Nephron (organoid): ENCODE measurements around the gene PTPRE.

Experiments used
- H3K27ac Mint-ChIP-seq, 3 experiments: 2 replicates each; pipeline ENCODE4 v1.8.0; 2020; ENCODE audit warnings: mixed read lengths in 3 of 3, mild to moderate bottlenecking in 2 of 3, moderate library complexity in 1 of 3
- H3K27me3 Mint-ChIP-seq: 2 replicates; pipeline ENCODE4 v1.8.0; 2021; ENCODE audit warnings: low read depth, mild to moderate bottlenecking, moderate library complexity, mixed read lengths
- H3K36me3 Mint-ChIP-seq: 2 replicates; pipeline ENCODE4 v1.8.0; 2020; ENCODE audit warnings: low read depth, mixed read lengths
- H3K4me1 Mint-ChIP-seq: 2 replicates; pipeline ENCODE4 v1.8.0; 2020; ENCODE audit warnings: mixed read lengths
- H3K4me3 Mint-ChIP-seq, 3 experiments: 2 replicates each; pipeline ENCODE4 v1.8.0; 2020; ENCODE audit warnings: mild to moderate bottlenecking in 3 of 3, mixed read lengths in 3 of 3, moderate library complexity in 2 of 3
- H3K9me3 Mint-ChIP-seq: 2 replicates; pipeline ENCODE4 v1.8.0; 2020; ENCODE audit warnings: mixed read lengths
- TF ChIP-seq, protein P1 (sequence below), 3 experiments: fragments of 200-600 bp; sonication (generic); IDR thresholded peaks; one replicate each; pipeline ENCODE4 v1.5.0; 2021; ENCODE audit warnings: antibody characterized with exemption in 3 of 3; ENCODE audit not compliant: unreplicated experiment in 3 of 3

PTPRE gene

DNA sequence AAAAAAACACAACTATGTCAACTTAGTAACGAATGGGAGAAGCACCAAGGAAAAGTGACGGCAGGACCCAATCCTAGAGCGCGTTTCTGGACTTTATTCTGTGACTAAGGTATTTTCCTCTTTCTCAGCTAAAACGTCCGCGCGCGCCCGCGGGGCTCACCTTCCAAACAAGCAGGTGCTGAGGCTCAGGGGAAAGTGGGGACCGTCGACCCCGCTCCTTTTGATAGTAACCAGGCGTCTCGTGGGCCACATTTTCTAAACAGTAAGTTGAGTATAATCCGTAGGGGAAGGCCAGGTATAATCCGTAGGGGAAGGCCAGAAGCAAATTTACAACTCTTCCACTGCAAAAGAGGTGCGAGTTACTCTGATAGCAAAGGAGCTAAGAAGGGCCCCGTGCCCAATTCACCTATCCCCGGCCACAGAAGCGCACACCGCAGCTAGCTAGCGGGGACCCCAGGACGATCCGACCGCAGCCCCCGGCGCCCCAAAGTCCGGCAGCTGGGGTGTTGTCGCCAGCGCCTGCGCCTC, 218.6 kb downstream of the PTPRE start:
- H3K4me3 Mint-ChIP-seq: peak overlapping the region; percentile 95
- TF ChIP-seq, protein P1, sequence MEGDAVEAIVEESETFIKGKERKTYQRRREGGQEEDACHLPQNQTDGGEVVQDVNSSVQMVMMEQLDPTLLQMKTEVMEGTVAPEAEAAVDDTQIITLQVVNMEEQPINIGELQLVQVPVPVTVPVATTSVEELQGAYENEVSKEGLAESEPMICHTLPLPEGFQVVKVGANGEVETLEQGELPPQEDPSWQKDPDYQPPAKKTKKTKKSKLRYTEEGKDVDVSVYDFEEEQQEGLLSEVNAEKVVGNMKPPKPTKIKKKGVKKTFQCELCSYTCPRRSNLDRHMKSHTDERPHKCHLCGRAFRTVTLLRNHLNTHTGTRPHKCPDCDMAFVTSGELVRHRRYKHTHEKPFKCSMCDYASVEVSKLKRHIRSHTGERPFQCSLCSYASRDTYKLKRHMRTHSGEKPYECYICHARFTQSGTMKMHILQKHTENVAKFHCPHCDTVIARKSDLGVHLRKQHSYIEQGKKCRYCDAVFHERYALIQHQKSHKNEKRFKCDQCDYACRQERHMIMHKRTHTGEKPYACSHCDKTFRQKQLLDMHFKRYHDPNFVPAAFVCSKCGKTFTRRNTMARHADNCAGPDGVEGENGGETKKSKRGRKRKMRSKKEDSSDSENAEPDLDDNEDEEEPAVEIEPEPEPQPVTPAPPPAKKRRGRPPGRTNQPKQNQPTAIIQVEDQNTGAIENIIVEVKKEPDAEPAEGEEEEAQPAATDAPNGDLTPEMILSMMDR (IDR thresholded peaks at IDR 0.05; ENCODE audit: unreplicated experiment in 3 of 3): no peak
- no peaks in the 10 kb centered on the region for H3K9me3 Mint-ChIP-seq
- peaks cover 30% of the 10 kb centered on the region for H3K36me3 Mint-ChIP-seq
- H3K4me1 Mint-ChIP-seq: peaks cover 29% of the 10 kb centered on the region
- H3K27me3 Mint-ChIP-seq: peaks cover 10% of the 10 kb centered on the region
- H3K27ac Mint-ChIP-seq: peak overlapping the region in 1 of 3 experiments; percentile 41

DNA sequence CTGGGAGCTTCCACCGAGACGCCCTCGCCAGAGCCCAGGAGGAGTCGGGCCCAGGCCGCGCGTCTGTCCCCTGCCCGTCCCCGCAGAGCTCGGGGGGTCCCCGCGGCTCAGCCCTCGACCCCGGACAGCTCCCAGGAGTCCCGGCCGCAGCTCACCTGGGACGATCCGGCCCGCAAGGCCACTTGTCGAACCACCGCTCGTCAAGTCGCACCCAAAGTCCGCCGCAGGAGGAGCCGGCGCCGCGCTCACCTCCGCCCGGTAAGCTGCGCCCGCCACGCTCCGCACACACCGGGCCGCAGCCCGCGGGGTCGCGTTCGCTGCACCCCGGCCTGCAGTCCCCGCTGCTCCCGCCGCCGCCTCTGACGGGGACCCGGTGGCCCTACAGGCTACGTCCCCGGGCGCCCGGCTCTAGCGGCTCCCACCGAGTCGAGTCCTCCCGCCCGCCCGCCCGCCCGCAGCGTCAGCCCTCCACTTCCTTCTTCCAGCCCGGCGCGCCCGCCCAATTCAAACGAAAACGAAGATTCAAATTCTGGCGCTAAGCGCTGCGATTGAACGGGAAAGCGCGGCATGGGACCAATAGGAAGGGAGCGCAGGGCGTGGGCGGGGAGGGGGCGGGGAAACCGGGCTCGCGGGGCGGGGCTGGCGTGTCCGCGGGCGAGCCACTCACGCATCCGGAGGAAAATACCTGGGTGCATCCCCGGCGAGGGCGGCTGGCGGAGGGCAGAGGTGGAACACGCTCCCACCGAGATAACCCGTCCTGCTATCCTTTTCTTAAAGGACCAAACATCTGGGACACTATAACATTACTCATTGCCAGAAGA, 219.3 kb downstream of the PTPRE start, which contains the start of gene MKI67:
Gene MKI67, minus strand, starts transcription at position 480 of the 821 bp plus-strand sequence. CDS start 756 bp downstream, outside the sequence.
- Mint-ChIP-seq H3K4me1 (peaks cover 29% of the 10 kb centered on the region), H3K27ac (peak within 1 kb of the TSS in 2 of 3 experiments; percentile 41 to 52), H3K4me3 (peak within 1 kb of the TSS; percentile 95), H3K9me3 (no peaks in the 10 kb centered on the region), H3K36me3 (peaks cover 24% of the 10 kb centered on the region), H3K27me3 (peaks cover 13% of the 10 kb centered on the region)
- TF ChIP-seq, protein P1 (IDR thresholded peaks at IDR 0.05; ENCODE audit: unreplicated experiment in 3 of 3): no peak

DNA sequence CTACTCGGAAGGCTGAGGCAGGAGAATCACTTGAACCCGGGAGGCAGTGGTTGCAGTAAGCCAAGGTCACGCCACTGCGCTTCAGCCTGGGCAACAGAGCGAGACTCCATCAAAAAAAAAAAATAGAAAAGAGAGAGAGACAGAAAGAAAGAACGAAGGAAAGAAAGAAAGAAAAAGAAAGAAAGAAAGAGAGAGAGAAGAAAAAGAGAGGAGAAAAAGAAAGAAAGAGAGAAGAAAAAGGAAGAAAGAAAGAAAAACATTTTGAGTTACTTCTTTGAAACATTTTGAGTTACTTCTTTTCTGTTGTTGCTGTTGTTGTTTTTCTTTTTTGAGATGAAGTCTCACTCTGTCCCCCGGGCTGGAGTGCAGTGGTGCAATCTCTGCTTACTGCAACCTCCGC, 221.7 kb downstream of the PTPRE start:
- Mint-ChIP-seq H3K4me3 (no peak overlapping the region), H3K27ac (no peak overlapping the region), H3K27me3 (peaks cover 17% of the 10 kb centered on the region), H3K36me3 (peaks cover 7% of the 10 kb centered on the region), H3K4me1 (peaks cover 26% of the 10 kb centered on the region), H3K9me3 (no peaks in the 10 kb centered on the region)
- TF ChIP-seq, protein P1 (IDR thresholded peaks at IDR 0.05; ENCODE audit: unreplicated experiment in 3 of 3): no peak

DNA sequence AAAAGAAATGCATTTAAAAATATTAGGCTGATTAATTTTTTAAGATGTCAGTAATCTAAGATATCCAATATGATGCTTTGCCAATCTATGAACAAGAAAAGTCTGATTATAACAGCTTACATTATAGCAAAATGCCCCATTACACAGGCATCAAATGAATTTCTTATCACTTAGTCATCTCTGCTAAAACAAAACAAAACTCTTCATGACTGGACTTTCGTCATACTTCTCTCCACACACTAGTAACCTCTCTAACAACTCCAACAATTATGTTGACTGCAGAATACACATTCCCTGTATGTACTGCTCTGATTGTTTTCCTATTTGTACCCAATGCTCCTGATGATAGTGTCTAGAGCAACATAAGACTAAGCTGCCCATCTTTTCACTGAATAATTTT, 223.1 kb downstream of the PTPRE start:
- Mint-ChIP-seq H3K4me3 (no peak overlapping the region), H3K9me3 (no peaks in the 10 kb centered on the region), H3K27ac (no peak overlapping the region), H3K27me3 (peaks cover 15% of the 10 kb centered on the region), H3K36me3 (no peaks in the 10 kb centered on the region), H3K4me1 (peaks cover 12% of the 10 kb centered on the region)
- TF ChIP-seq, protein P1 (IDR thresholded peaks at IDR 0.05; ENCODE audit: unreplicated experiment in 3 of 3): no peak
